GM12891 (cell line): ENCODE data around the gene ENAH.

Experiments
- POLR2A ChIP-seq: IDR thresholded peaks from 2 replicates; pipeline ENCODE4 v1.6.1; 2011; ENCODE audit warnings: low read depth, low read length, control low read depth
- POLR2AphosphoS5 ChIP-seq: IDR thresholded peaks from 2 replicates; pipeline ENCODE4 v1.6.1; 2011; ENCODE audit warnings: low read depth, low read length, control low read depth
- SPI1 ChIP-seq: IDR thresholded peaks from 2 replicates; pipeline ENCODE4 v1.6.1; 2011; ENCODE audit warnings: low read depth, low read length, control low read depth
- TAF1 ChIP-seq: IDR thresholded peaks from 2 replicates; pipeline ENCODE4 v1.6.1; 2011; ENCODE audit warnings: low read depth, low read length, control low read depth

DNA sequence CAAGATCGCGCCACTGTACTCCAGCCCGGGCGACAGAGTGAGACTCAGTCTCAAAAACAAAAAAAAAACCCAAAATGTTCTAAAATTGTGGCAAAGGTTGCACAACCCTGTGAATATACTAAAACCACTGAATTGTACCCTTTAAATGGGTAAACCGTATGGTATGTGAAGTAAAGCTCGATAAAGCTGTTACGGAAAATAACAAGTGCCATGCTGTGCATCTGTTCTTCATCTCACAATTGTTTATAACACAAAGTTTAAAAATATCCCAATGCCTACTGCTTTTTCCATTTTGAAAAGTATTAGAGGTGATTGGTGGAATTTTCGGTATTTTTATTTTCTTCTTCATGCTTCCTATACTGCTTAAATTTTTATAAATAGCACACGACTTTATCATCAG is 111.5 kb downstream of the ENAH start:
- TF ChIP-seq TAF1, result no peak
- TF ChIP-seq POLR2A, result no peak
- TF ChIP-seq POLR2AphosphoS5, result no peak
- no peak for TF ChIP-seq SPI1
